G401 (cell line): ENCODE measurements around the gene COQ8B. TPM values are rescaled to one million over a fixed set of nuclear protein-coding genes. Genes with fewer than 3 reads are reported as not detected.

Experiments
- DNase-seq: peaks from one replicate; pipeline ENCODE4 v3.0.0-alpha.2; 2015; ENCODE audit warnings: low spot score
- in situ Hi-C: cut with HindIII; loops from 2 replicates; pipeline ENCODE4 v1.10.0; 2016; ENCODE audit warnings: low sequenced_read_pairs, mixed read lengths
- total RNA-seq: library from RNA; depleted of rRNA; stranded (reverse); fragments of >200 nt; shearing (Covaris generic); gene quantifications from 2 replicates; pipeline ENCODE4 v1.2.3, GENCODE V29; 2014

Gene COQ8B
- total RNA-seq, 1 experiment from 2014 or later, result 58.6 TPM

GRCh38 chr19:40697007-40697406 is 19.7 kb downstream of the COQ8B start:
- DNase-seq, result no peak
- in situ Hi-C loops, result no loop called here

DNA sequence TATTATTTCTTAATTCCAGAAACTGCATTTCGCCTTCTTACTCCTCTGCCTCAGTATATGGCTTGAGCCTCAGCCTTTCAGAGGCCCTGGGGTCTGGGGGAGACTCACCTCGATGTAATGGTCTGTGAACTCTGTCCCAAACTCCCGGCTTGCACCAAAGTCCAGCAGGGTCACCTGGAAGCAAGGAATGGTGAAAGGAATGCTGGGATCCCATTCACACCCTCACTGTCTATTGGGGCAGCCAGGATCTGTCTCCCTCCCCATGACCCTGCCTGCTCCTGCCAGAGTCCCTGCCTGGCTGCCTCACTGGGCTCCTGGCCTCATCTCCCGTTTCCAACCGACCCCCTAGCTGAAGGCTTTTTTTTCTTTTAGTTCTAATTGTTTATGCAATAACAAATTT is 20.8 kb downstream of the COQ8B start:
- no peak for DNase-seq
- in situ Hi-C loops, result no loop called here

- in situ Hi-C loops, result no loop called here
- DNase-seq, result no peak
Measured at GRCh38 chr19:40693896-40694295, 22.8 kb downstream of the COQ8B start.

GRCh38 chr19:40693150-40693788 is 23.4 kb downstream of the COQ8B start:
- peak; percentile 35 for DNase-seq
- in situ Hi-C loops, result no loop called here

DNA sequence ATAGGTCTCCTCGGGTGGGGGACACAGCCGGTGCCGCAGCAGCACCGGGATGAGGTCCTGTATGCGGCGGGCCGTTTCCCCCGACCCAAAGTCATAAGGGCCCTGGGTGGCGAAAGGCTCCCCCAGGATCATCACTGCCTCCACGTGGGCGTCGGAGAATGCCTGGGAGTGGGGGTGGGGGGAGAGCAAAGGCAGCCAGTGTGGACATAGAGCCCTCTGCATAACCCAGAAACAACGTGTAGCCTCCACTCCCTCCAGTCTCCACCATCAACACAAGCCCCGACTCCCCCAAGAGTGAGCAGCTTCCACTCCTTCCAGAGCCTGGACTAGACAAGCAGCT is 24.5 kb downstream of the COQ8B start:
- in situ Hi-C loops, result no loop called here
- peak; percentile 25 for DNase-seq

GRCh38 chr19:40691421-40692211 is 25.1 kb downstream of the COQ8B start:
- in situ Hi-C loops, result no loop called here
- peak; percentile 49 for DNase-seq

GRCh38 chr19:40690693-40691420 is 25.8 kb downstream of the COQ8B start:
- DNase-seq, result peak; percentile 95
- in situ Hi-C loops, result no loop called here

DNA sequence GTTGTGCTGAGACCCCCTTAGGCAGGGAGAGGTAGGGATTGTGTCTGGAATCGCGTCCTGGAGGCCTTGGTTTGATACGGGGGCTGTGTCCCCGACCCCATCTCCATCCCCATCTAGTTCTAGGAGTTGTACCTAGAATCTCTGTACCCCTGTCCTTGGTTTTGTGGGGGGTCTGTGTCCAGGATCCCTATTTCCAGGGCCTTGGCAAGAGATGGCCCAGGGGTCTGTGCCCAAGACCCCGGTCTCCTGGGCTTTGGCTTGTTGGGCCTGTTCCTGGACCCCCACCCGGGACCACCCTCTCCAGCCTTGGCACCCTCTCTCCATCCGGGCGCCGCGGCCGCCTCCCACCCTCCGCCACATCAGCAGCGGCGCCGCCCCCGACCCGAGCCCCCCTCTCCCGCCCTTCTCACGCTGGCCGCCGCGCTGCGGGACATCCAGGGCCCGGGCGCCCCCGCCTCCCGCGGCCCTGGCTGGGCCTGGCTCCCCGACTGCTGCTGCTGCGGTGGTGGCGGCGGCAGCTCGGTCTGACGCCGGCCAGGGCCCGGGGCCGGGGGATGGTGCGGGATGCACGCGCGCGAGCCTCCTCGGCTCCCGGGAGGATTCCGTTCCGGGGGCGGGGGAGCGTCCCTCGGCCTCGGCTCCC is 26.5 kb downstream of the COQ8B start, which contains the start of gene NUMBL:
Gene NUMBL (minus strand): TSS at position 602 of the 643 bp plus-strand sequence. CDS start 168 bp downstream, at position 434.
- in situ Hi-C loops, result no loop called here
- no peak for DNase-seq

DNA sequence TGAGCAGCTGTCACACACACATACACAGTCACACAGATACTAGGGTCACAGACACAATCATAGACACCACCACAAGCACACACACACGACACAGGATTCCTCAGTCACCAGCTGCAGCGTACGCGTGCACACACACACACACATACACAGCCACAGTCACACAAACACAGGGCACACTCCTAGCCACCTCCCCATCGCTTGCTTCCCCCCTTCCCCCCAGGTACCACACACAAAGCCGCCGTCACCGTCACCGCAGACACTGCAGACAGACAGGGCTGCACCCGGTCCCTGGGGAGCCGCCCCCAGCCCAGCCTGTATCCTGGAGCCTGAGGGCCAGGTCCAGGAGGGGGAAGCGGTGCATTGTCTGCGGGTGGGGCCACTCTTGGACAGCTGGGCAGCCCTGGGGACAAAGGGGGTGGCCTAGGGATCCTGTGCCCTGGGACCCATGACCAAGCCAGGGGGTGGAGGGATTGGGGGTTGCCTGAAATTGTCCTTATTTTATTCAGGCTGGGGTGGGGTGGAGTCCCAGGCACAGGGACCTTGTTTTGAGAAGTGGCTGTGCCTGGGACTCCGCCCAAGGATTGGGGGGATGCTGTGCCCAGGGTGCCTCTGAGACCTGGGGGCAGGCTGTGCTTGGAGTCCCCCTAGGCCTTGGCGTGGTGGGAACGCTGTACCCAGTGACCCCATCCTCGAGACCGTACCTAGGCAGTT is 27.2 kb downstream of the COQ8B start:
- peak; percentile 23 for DNase-seq
- in situ Hi-C loops, result no loop called here

GRCh38 chr19:40688987-40689338 is 27.7 kb downstream of the COQ8B start:
- in situ Hi-C loops, result no loop called here

GRCh38 chr19:40688309-40688708 is 28.4 kb downstream of the COQ8B start:
- in situ Hi-C loops, result no loop called here
- DNase-seq, result peak; percentile 24

More at GRCh38 chr19:40688987-40689338, 27.7 kb downstream of the COQ8B start:
- peak; percentile 18 for DNase-seq

GRCh38 chr19:40687525-40688016 is 29.1 kb downstream of the COQ8B start:
- DNase-seq, result peak; percentile 62

GRCh38 chr19:40686882-40687524 is 29.7 kb downstream of the COQ8B start:
- in situ Hi-C loops, result no loop called here
- peak; percentile 55 for DNase-seq

More at GRCh38 chr19:40687525-40688016, 29.1 kb downstream of the COQ8B start:
- in situ Hi-C loops, result no loop called here

DNA sequence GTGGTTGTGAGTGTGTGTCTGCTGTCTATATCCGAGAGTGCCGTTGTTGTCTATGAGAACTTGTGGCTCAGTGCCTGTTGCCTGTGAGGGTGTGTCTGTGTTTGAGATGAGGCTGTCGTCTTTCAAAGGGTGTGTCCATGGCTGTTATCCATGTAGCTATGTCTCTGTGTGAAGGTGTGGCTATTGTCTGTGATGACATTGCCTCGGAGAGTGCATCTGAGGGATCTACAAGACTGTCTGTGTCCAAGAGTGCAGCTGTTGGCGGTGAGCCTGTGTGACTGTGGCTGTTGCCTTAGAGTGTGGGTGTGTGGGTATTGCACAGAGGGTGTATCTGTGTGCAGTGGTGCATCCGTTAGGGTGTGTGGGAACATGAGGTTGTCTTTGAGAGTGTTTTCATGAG is 31.1 kb downstream of the COQ8B start:
- in situ Hi-C loops, result no loop called here
- no peak for DNase-seq

- in situ Hi-C loops, result no loop called here
- DNase-seq, result no peak
Measured at GRCh38 chr19:40685016-40685526, 31.6 kb downstream of the COQ8B start.

DNA sequence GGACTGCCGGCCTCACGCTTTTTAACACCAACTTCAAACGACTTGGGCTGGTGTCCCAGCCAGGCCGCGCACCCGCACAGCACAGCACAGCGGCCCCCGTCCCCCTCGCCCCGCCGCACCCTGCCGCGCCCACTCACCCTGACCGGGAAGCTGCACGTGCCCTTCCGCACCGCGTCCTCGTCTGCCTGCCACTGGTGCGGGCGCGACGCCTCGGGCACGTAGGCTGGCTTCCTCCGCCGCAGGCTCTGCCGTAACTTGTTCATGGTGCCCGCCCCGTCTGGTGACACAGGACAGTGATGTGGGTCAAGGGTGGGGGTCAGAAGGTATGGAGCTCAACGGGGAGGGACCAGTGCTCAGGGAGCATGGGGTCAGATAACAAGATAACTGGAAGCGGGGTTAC is 32.4 kb downstream of the COQ8B start:
- in situ Hi-C loops, result no loop called here
- no peak for DNase-seq

- in situ Hi-C loops, result no loop called here
- DNase-seq, result no peak
Measured at GRCh38 chr19:40683437-40683836, 33.2 kb downstream of the COQ8B start.

DNA sequence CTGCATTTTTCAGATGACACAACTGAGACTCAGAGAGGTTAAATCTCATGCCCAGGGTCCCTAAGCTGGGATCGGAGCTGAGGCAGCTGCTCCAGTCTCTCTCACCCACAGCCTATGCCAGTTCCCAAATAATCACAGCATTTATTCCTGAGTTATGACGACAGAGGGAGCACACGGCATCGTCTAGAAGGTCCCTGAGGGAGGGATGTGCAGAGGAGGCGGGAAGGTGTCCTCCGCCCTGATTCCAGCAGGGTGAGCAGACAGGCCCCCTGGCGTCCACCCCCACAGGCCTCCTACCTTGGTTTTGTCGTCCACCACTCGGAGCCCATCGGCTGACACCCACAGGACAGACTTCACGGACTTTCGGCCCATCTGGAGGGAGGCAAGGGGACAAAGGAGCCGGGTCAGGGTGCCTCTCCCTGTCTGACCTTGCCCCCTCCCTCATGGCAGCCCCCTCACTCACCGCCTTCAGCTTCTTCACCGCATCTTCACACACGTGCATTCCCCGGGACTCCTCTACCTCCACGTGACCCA is 34.2 kb downstream of the COQ8B start:
- in situ Hi-C loops, result no loop called here
- DNase-seq, result no peak
